OCI-LY3 (cell line): Measurements from ENCODE around the gene RERE.

Experiments
- H2AFZ ChIP-seq: fragments of 200-600, 300-600 bp; shearing (Covaris generic); 2 replicates; pipeline ENCODE4 v1.6.0; 2014; ENCODE audit warnings: antibody characterized with exemption, low read depth, low read length
- H3K27ac ChIP-seq: fragments of 200-600, 300-600 bp; sonication (generic); 2 replicates; pipeline ENCODE4 v1.5.1; 2014; ENCODE audit warnings: mild to moderate bottlenecking, low read length, moderate library complexity, mixed read lengths
- H3K27me3 ChIP-seq: fragments of 200-600, 300-600 bp; sonication (generic); 2 replicates; pipeline ENCODE4 v1.6.1; 2014; ENCODE audit warnings: low read depth, low read length, mixed read lengths
- H3K36me3 ChIP-seq: fragments of 200-600, 300-600 bp; sonication (generic); replicated peaks from 2 replicates; pipeline ENCODE3; 2014; ENCODE audit warnings: low read depth, low read length, mixed read lengths
- H3K4me1 ChIP-seq: fragments of 300-600, 200-600 bp; sonication (generic); 2 replicates; pipeline ENCODE4 v1.6.1; 2014; ENCODE audit warnings: low read length, mixed read lengths
- H3K4me2 ChIP-seq: fragments of 200-600, 300-600 bp; sonication (generic); 2 replicates; pipeline ENCODE4 v1.6.1; 2014; ENCODE audit warnings: low read length, mixed read lengths
- H3K4me3 ChIP-seq: fragments of 300-600, 200-600 bp; sonication (generic); 2 replicates; pipeline ENCODE4 v1.5.1; 2014; ENCODE audit warnings: antibody characterized with exemption, mild to moderate bottlenecking, low read length, moderate library complexity
- H3K79me2 ChIP-seq: fragments of 300-600, 200-600 bp; shearing (Covaris generic); 2 replicates; pipeline ENCODE4 v1.6.1; 2014; ENCODE audit warnings: mild to moderate bottlenecking, low read length, mixed read lengths
- H3K9ac ChIP-seq: fragments of 300-600, 200-600 bp; shearing (Covaris generic); 2 replicates; pipeline ENCODE4 v1.6.0; 2014; ENCODE audit warnings: mild to moderate bottlenecking, low read length, moderate library complexity
- H3K9me3 ChIP-seq: fragments of 200-600, 300-600 bp; shearing (Covaris generic); 2 replicates; pipeline ENCODE4 v1.6.1; 2014; ENCODE audit warnings: low read length, mixed read lengths; ENCODE audit not compliant: insufficient read depth
- H4K20me1 ChIP-seq: fragments of 200-600, 300-600 bp; sonication (generic); 2 replicates; pipeline ENCODE4 v1.6.1; 2016; ENCODE audit warnings: low read length, mixed read lengths; ENCODE audit not compliant: insufficient read depth
- EZH2phosphoT487 ChIP-seq: fragments of 200-600 bp; shearing (Covaris generic); IDR thresholded peaks from 2 replicates; pipeline ENCODE4 v1.6.1; 2018; ENCODE audit warnings: antibody characterized with exemption, mixed run types, low read depth
- TF ChIP-seq, protein P1 (sequence below): fragments of 200-600, 300-600 bp; sonication (generic); IDR thresholded peaks from 2 replicates; pipeline ENCODE4 v1.5.1; 2014; ENCODE audit warnings: antibody characterized with exemption, low read length, low read depth

RERE gene

DNA sequence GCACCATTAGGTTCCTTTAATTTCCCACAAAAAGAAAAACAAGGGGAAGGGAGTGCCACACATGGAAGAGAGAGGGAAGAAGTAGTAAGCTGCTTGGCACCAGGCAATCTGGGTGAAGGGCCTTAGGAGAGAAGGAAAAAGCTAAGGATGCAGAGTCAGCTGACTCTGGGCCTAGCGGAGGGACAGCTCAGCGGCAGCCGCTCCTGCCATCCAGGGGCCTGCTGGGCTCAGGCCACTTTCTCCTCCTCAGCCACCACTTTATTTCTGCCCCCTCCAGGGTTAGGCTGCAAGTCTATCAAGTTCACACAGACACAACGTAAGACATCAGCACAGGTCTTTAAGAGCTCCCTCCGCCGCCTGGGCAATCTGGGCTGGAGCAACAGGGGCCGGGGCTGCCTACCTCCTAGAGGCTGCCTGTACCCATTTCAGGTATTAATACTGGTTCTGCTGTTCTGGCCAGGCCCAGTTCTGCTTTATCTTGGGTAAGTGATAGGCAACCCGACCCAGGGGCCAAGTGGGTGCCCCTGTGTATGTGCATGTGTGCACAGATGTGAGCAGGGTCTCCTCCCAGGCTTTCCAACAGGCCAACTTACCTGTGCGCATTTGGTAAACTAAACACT, 446.0 kb downstream of the RERE start:
- H3K79me2 ChIP-seq: peaks cover 4% of the 10 kb centered on the region
- no peak overlapping the region for H3K27ac ChIP-seq
- H3K4me2 ChIP-seq: no peak overlapping the region
- H3K36me3 ChIP-seq: no peaks in the 10 kb centered on the region
- H3K9ac ChIP-seq: no peak overlapping the region
- TF ChIP-seq, protein P1, sequence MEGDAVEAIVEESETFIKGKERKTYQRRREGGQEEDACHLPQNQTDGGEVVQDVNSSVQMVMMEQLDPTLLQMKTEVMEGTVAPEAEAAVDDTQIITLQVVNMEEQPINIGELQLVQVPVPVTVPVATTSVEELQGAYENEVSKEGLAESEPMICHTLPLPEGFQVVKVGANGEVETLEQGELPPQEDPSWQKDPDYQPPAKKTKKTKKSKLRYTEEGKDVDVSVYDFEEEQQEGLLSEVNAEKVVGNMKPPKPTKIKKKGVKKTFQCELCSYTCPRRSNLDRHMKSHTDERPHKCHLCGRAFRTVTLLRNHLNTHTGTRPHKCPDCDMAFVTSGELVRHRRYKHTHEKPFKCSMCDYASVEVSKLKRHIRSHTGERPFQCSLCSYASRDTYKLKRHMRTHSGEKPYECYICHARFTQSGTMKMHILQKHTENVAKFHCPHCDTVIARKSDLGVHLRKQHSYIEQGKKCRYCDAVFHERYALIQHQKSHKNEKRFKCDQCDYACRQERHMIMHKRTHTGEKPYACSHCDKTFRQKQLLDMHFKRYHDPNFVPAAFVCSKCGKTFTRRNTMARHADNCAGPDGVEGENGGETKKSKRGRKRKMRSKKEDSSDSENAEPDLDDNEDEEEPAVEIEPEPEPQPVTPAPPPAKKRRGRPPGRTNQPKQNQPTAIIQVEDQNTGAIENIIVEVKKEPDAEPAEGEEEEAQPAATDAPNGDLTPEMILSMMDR: no peak
- TF ChIP-seq EZH2phosphoT487: no peak
- H3K9me3 ChIP-seq: no peaks in the 10 kb centered on the region
- no peaks in the 10 kb centered on the region for H3K4me1 ChIP-seq
- peaks cover 3% of the 10 kb centered on the region; the same call in 1 of the 2 replicates for H4K20me1 ChIP-seq
- H3K27me3 ChIP-seq: no peaks in the 10 kb centered on the region
- H2AFZ ChIP-seq: no peak overlapping the region
- H3K4me3 ChIP-seq: no peak overlapping the region

DNA sequence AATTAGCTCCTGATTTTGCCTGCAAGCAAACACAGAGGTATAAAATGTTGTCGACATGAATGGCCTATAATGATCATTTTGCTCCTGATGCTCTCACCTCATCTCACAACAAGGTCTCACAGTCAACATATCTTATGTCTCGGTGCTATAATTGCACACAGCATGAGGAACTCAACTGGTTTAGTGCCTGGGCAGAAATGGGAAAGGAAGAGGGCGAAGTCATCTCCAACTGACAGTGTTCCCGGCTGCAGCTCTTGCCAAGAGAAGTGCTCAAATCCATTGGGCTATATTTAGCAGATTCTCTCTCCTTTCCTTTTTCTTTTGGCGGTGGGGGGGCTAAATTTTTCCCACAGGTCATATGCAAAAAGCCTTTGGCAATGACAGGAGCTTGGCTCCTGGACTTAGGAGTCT, 446.5 kb downstream of the RERE start:
- H3K79me2 ChIP-seq: peaks cover 4% of the 10 kb centered on the region
- no peak overlapping the region for H3K4me2 ChIP-seq
- no peak overlapping the region for H3K27ac ChIP-seq

GRCh38 chr1:8370046-8370881, 447.2 kb downstream of the RERE start:
- H4K20me1 ChIP-seq: no peaks in the 10 kb centered on the region
- H3K79me2 ChIP-seq: peaks cover 4% of the 10 kb centered on the region
- no peak overlapping the region for H3K27ac ChIP-seq
- no peaks in the 10 kb centered on the region for H3K36me3 ChIP-seq
- H3K9ac ChIP-seq: no peak overlapping the region
- no peak overlapping the region for H3K4me3 ChIP-seq
- H3K4me2 ChIP-seq: no peak overlapping the region
- H3K27me3 ChIP-seq: no peaks in the 10 kb centered on the region
- no peaks in the 10 kb centered on the region for H3K4me1 ChIP-seq
- no peak overlapping the region for H2AFZ ChIP-seq
- no peak for TF ChIP-seq EZH2phosphoT487
- TF ChIP-seq, protein P1: no peak
- H3K9me3 ChIP-seq: no peaks in the 10 kb centered on the region

More for the DNA sequence above, 446.5 kb downstream of the RERE start:
- no peaks in the 10 kb centered on the region for H3K9me3 ChIP-seq
- H4K20me1 ChIP-seq: no peaks in the 10 kb centered on the region
- H3K27me3 ChIP-seq: no peaks in the 10 kb centered on the region
- no peaks in the 10 kb centered on the region for H3K4me1 ChIP-seq
- TF ChIP-seq EZH2phosphoT487: no peak
- TF ChIP-seq, protein P1: no peak
- no peaks in the 10 kb centered on the region for H3K36me3 ChIP-seq
- H2AFZ ChIP-seq: no peak overlapping the region
- H3K4me3 ChIP-seq: no peak overlapping the region
- H3K9ac ChIP-seq: no peak overlapping the region

DNA sequence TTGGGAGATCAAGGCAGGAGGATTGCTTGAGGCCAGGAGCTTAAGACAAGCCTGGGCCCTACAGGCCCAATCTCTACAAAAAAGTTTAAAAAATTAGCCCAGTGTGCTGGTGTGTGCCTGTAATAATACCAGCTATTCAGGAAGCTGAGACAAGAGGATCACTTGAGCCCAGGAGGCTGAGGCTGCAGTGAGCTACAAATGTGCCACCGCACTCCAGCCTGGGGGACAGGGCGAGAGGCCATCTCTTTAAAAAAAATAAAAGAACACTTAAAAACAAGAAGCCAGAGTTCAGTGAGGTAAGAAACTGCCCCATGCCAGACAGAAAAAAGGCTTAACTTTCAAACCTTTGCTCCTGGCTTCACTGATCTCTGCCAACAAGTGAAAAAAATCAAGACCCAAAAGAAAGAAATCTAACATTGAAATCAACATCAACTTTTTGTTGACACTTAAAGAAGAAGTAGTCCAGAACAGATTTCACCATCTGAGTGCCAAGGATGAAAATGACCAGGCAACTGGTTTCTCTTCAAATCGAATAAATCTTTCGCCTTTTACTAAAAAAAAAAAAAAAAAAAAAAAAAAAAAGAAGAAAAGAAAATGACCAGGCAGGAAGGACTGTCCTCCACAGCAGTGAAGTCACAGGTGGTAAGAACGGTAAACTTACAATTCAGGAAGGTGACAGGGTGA, 448.3 kb downstream of the RERE start:
- H3K79me2 ChIP-seq: peaks cover 4% of the 10 kb centered on the region
- H4K20me1 ChIP-seq: no peaks in the 10 kb centered on the region
- no peaks in the 10 kb centered on the region for H3K4me1 ChIP-seq

More for the DNA sequence above, 448.3 kb downstream of the RERE start:
- H3K36me3 ChIP-seq: no peaks in the 10 kb centered on the region
- no peak overlapping the region for H3K27ac ChIP-seq
- no peaks in the 10 kb centered on the region for H3K27me3 ChIP-seq
- H3K4me3 ChIP-seq: no peak overlapping the region
- no peak overlapping the region for H2AFZ ChIP-seq
- no peak overlapping the region for H3K4me2 ChIP-seq
- no peak overlapping the region for H3K9ac ChIP-seq
- TF ChIP-seq EZH2phosphoT487: no peak
- TF ChIP-seq, protein P1: no peak
- H3K9me3 ChIP-seq: no peaks in the 10 kb centered on the region
